Neural progenitor cell (in vitro differentiated cells): ENCODE measurements around the gene RELL2. TPM values are rescaled to one million over a fixed set of nuclear protein-coding genes. Genes with fewer than 3 reads are reported as not detected.

ENCODE experiments used
- DNase-seq: peaks from one replicate; pipeline ENCODE4 v3.0.0-alpha.2; 2016; ENCODE audit warnings: low spot score
- H2AFZ ChIP-seq: fragments of 200-600 bp; sonication (generic); replicated peaks from 2 replicates; pipeline ENCODE4 v1.6.1; 2016; ENCODE audit warnings: antibody characterized with exemption
- H3F3A ChIP-seq: fragments of 200-600 bp; sonication (generic); 2 replicates; pipeline ENCODE4 v1.6.1; 2016; ENCODE audit warnings: antibody characterized with exemption, low read depth
- H3K27ac ChIP-seq: fragments of 200-600 bp; sonication (generic); 2 replicates; pipeline ENCODE4 v1.5.1; 2016; ENCODE audit warnings: mild to moderate bottlenecking
- H3K27me3 ChIP-seq: fragments of 200-600 bp; sonication (generic); 2 replicates; pipeline ENCODE4 v1.6.1; 2016; ENCODE audit warnings: mild to moderate bottlenecking, moderate library complexity
- H3K36me3 ChIP-seq: fragments of 200-600 bp; sonication (generic); 2 replicates; pipeline ENCODE4 v1.5.1; 2016
- H3K4me1 ChIP-seq: fragments of 200-600 bp; sonication (generic); 2 replicates; pipeline ENCODE4 v1.6.1; 2016; ENCODE audit warnings: mixed run types
- H3K4me2 ChIP-seq: fragments of 200-600 bp; sonication (generic); 2 replicates; pipeline ENCODE4 v1.6.1; 2016
- H3K4me3 ChIP-seq: fragments of 200-600 bp; sonication (generic); 2 replicates; pipeline ENCODE4 v1.5.1; 2016
- H3K79me2 ChIP-seq: fragments of 200-600 bp; sonication (generic); 2 replicates; pipeline ENCODE4 v1.6.1; 2016; ENCODE audit warnings: low read depth
- H3K9ac ChIP-seq: fragments of 200-600 bp; sonication (generic); 2 replicates; pipeline ENCODE4 v1.6.1; 2016
- H3K9me3 ChIP-seq: fragments of 200-600 bp; sonication (generic); 2 replicates; pipeline ENCODE4 v1.5.1; 2016; ENCODE audit warnings: low read depth
- H4K20me1 ChIP-seq: fragments of 200-600 bp; sonication (generic); 2 replicates; pipeline ENCODE4 v1.6.1; 2016; ENCODE audit warnings: low read depth
- H3K27ac Mint-ChIP-seq: 3 replicates; pipeline ENCODE4 v1.8.0; 2021; ENCODE audit warnings: mixed read lengths
- H3K27me3 Mint-ChIP-seq: 2 replicates; pipeline ENCODE4 v1.8.0; 2022; ENCODE audit warnings: low read depth, mild to moderate bottlenecking, inconsistent platforms, moderate library complexity, mixed read lengths; ENCODE audit not compliant: insufficient read depth
- H3K36me3 Mint-ChIP-seq: 3 replicates; pipeline ENCODE4 v1.8.0; 2021; ENCODE audit warnings: mixed read lengths
- H3K4me1 Mint-ChIP-seq: 3 replicates; pipeline ENCODE4 v1.8.0; 2021; ENCODE audit warnings: mixed read lengths
- H3K4me3 Mint-ChIP-seq: 3 replicates; pipeline ENCODE4 v1.8.0; 2021; ENCODE audit warnings: mild to moderate bottlenecking, moderate library complexity, mixed read lengths
- H3K9me3 Mint-ChIP-seq: 3 replicates; pipeline ENCODE4 v1.8.0; 2020; ENCODE audit warnings: mixed read lengths
- EZH2 ChIP-seq: fragments of 200-600 bp; sonication (generic); IDR thresholded peaks from 2 replicates; pipeline ENCODE4 v1.6.1; 2017; ENCODE audit warnings: antibody characterized with exemption, mild to moderate bottlenecking, moderate library complexity
- EZH2phosphoT487 ChIP-seq: fragments of 200-600 bp; sonication (generic); IDR thresholded peaks from 2 replicates; pipeline ENCODE4 v1.6.1; 2017; ENCODE audit warnings: antibody characterized with exemption
- total RNA-seq: library from RNA; depleted of rRNA; stranded (reverse); fragments of >200 nt; gene quantifications from 2 replicates; pipeline ENCODE4 v1.2.3, GENCODE V29; 2015; ENCODE audit warnings: low replicate concordance
- TF ChIP-seq, protein P1 (sequence below): fragments of 200-600 bp; sonication (generic); IDR thresholded peaks from 2 replicates; pipeline ENCODE4 v1.5.1; 2017; ENCODE audit warnings: antibody characterized with exemption, mild to moderate bottlenecking

The RELL2 gene
- total RNA-seq, 1 donor from 2014 or later = 0.30 TPM

DNA sequence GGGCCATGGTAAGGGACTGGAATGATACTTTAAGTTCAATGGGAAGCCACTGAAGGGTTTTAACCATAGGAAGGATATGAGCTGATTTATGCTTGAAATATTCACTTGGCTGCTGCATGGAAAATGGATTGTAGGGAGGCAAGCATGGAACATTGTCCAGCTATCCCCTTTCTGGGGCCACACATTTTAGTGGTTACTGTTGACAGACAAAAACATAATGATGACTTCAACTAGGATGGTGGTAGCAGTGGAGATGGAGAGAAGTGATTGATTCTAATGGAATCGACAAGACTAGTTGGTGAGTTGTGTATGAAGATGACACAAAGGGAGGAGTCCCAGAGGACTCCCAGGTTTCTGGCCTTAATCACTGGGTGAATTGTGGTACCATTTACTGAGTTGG is 20.6 kb downstream of the RELL2 start:
- H3K9ac ChIP-seq = no peak overlapping the region

DNA sequence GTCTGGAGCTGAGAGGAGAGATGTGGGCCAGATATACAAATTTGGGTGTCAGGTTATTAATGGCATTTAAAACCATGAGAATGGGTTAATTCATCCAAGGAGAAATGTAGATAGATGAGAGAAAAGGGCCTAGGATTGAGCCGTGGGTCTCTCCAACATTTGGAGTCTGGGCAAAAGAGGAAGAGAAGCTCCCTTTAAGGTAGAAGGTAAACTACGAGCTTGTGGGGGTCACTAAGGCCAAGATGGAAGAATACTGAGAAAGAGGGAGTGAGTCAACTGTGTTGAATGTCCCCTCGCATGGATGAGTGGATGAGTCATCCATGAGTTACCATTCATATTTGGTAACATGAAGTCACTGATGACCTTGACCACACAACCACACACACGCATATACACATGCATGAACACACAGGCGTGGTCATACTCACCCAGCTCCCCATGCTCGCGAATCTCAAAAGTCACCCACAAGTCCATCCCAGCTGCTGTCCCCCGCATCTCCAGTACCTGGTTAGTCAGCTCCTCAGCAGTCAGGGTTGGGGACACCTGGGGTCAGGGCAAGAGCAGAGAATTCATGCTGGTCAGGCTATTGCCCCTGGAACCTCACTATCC is 21.2 kb downstream of the RELL2 start:
- Histone ChIP-seq H4K20me1 (no peaks in the 10 kb centered on the region), H3K9me3 (no peaks in the 10 kb centered on the region), H3K27ac (no peak overlapping the region), H3F3A (no peaks in the 10 kb centered on the region), H3K4me1 (no peaks in the 10 kb centered on the region), H3K4me3 (no peak overlapping the region), H3K27me3 (no peaks in the 10 kb centered on the region), H3K36me3 (no peaks in the 10 kb centered on the region), H3K79me2 (no peaks in the 10 kb centered on the region), H3K4me2 (no peak overlapping the region), H2AFZ (no peak overlapping the region), H3K9ac (no peak overlapping the region)
- H3K9me3 Mint-ChIP-seq = no peaks in the 10 kb centered on the region
- H3K4me3 Mint-ChIP-seq = no peak overlapping the region
- no peaks in the 10 kb centered on the region for H3K27me3 Mint-ChIP-seq
- H3K4me1 Mint-ChIP-seq = no peaks in the 10 kb centered on the region
- no peak for TF ChIP-seq EZH2phosphoT487
- no peak for TF ChIP-seq EZH2
- TF ChIP-seq, protein P1, sequence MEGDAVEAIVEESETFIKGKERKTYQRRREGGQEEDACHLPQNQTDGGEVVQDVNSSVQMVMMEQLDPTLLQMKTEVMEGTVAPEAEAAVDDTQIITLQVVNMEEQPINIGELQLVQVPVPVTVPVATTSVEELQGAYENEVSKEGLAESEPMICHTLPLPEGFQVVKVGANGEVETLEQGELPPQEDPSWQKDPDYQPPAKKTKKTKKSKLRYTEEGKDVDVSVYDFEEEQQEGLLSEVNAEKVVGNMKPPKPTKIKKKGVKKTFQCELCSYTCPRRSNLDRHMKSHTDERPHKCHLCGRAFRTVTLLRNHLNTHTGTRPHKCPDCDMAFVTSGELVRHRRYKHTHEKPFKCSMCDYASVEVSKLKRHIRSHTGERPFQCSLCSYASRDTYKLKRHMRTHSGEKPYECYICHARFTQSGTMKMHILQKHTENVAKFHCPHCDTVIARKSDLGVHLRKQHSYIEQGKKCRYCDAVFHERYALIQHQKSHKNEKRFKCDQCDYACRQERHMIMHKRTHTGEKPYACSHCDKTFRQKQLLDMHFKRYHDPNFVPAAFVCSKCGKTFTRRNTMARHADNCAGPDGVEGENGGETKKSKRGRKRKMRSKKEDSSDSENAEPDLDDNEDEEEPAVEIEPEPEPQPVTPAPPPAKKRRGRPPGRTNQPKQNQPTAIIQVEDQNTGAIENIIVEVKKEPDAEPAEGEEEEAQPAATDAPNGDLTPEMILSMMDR = no peak
- no peak overlapping the region for H3K27ac Mint-ChIP-seq
- peaks cover 26% of the 10 kb centered on the region for H3K36me3 Mint-ChIP-seq
- DNase-seq = no peak

More for the DNA sequence above, 20.6 kb downstream of the RELL2 start:
- DNase-seq = no peak
- Histone ChIP-seq H3K4me2 (no peak overlapping the region), H3K9me3 (no peaks in the 10 kb centered on the region), H3K79me2 (no peaks in the 10 kb centered on the region), H3F3A (peaks cover 3% of the 10 kb centered on the region), H3K36me3 (no peaks in the 10 kb centered on the region), H3K4me3 (no peak overlapping the region), H2AFZ (no peak overlapping the region), H3K4me1 (no peaks in the 10 kb centered on the region), H3K27me3 (no peaks in the 10 kb centered on the region), H3K27ac (no peak overlapping the region), H4K20me1 (no peaks in the 10 kb centered on the region)
- no peaks in the 10 kb centered on the region for H3K27me3 Mint-ChIP-seq
- no peaks in the 10 kb centered on the region for H3K9me3 Mint-ChIP-seq
- H3K4me1 Mint-ChIP-seq = no peaks in the 10 kb centered on the region
- H3K36me3 Mint-ChIP-seq = peaks cover 26% of the 10 kb centered on the region
- no peak overlapping the region for H3K27ac Mint-ChIP-seq
- TF ChIP-seq EZH2 (no peak), EZH2phosphoT487 (no peak)
- TF ChIP-seq, protein P1 = no peak
- H3K4me3 Mint-ChIP-seq = no peak overlapping the region

DNA sequence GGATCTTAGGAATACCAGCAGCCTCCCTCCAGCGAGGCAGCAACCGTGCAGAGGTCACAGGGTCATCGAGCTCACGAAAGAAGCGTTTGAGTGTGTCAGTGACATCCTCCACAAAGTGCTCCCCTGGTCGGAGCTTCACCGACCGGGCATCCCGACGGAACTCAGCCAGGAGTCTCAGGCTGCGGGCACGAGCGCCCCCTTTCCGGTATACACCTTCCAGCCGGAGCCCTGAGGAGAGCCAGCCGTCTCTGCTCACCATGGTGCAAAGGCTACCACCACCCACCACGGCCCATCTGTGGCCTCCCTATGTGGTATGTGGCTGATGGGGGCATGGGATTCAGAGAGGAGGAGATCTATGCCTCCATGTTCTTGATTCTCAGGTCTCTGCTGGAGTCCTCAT is 25.2 kb downstream of the RELL2 start:
- Histone ChIP-seq H3F3A (peaks cover 7% of the 10 kb centered on the region), H2AFZ (no peak overlapping the region), H3K27me3 (no peaks in the 10 kb centered on the region), H3K36me3 (peaks cover 3% of the 10 kb centered on the region), H3K27ac (no peak overlapping the region), H4K20me1 (no peaks in the 10 kb centered on the region), H3K9ac (no peak overlapping the region), H3K4me1 (no peaks in the 10 kb centered on the region), H3K9me3 (no peaks in the 10 kb centered on the region), H3K79me2 (no peaks in the 10 kb centered on the region), H3K4me3 (no peak overlapping the region), H3K4me2 (no peak overlapping the region)
- DNase-seq = no peak
- Mint-ChIP-seq H3K27ac (no peak overlapping the region), H3K4me1 (peaks cover 5% of the 10 kb centered on the region), H3K36me3 (peaks cover 28% of the 10 kb centered on the region), H3K9me3 (no peaks in the 10 kb centered on the region), H3K4me3 (no peak overlapping the region), H3K27me3 (peaks cover 2% of the 10 kb centered on the region)
- TF ChIP-seq EZH2phosphoT487 = no peak
- no peak for TF ChIP-seq EZH2
- TF ChIP-seq, protein P1 = no peak
